GM19035 (cell line): ENCODE measurements around the gene SRMS.
"Not testable (repeated sequence)": the region's sequence is repeated elsewhere in the genome, so short reads cannot be mapped to it uniquely, and the experiment has no call there.

Experiments used
- ATAC-seq: cut with Tn5 transposase; IDR thresholded peaks from one replicate; pipeline ENCODE4 v1.9.1; 2021; ENCODE audit not compliant: unreplicated experiment

SRMS gene

DNA sequence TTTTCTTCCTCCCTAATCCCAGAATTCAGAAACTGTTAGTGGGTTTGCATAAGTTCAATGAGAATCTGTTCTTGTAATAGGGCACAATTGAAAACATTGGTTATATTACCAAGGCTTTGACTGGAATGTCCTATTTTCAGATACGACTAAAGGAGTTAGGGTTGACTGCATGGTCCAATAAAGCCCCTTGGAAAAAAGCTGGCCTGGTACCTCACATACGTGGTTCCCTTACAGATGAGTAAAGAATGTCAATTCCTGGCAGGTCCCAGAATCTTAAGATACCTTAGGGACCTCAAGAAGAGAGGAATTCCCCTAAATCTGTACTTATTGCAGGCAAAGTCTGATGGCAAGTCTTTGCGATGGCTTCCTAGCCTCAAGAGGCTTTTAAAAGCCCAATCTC lies 22.4 kb downstream of the SRMS start:
- ATAC-seq = no peak

DNA sequence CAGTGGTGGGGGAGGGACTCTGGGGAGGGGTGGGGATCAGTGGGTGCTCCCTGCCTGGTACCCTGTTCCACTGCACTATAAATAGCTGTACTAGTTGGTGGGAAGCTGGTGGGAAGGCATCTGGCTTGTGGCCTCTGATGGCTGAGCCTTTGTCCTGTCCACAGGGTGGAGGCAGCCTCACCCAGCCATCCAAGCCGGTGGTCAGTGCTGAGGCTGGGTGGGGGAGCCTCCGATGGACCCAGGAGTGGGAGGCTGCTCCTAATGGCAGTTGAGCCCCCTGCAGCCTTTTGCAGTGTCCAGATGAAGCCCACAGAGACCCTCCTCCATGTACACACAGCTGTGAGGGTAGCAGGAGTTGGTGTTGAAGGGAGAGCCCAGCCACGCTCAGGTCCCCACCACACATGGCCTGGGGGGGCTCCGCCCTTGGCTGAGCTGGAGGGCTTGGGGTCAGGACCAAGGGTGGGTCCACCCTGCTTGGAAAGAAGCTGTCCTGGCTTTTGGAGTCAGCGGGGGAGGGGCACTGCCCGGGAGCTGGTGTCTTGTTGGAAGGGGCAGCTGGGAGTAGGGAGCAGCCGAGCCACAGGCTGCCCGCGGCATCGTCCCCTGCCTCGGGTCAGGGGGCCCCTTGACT lies 24.5 kb downstream of the SRMS start:
- no peak for ATAC-seq

DNA sequence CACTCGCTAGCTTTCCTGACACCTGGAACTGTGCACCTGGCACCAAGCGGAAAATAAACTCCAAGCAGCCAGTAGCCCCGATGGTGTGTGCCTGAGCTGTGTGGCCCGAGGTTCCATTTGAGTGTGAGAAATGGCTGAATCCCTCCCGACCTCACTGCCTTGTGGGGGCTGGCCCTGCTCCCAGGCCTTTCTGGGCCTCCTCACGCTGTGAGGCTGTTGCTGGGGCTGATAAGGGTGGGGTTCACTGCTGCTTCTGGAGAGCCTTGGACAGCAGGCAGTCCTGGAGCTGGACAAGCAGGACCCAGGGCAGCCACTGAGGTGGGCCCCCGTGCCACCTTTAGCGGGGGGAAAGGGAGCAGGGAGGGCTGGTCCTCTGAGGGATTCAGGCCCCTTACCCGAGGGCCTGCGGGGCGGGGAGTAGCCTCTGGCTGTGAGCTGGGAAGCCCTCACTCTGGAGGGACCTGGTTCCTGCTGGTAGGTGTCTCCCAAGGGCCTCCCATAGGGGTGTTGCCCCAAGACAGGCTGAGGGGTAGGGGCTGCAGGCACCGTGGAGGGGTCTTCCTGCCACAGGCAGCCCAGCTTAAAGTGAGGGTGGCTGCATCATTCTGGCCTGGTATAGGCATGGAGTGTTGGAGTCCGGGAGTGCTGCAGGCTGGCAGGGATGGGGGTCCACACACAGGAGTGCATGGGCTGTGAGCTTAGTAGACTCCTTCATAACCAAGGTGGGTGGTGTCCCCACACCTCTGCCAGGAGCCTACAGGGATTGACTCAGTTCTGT lies 25.3 kb downstream of the SRMS start:
- no peak for ATAC-seq

DNA sequence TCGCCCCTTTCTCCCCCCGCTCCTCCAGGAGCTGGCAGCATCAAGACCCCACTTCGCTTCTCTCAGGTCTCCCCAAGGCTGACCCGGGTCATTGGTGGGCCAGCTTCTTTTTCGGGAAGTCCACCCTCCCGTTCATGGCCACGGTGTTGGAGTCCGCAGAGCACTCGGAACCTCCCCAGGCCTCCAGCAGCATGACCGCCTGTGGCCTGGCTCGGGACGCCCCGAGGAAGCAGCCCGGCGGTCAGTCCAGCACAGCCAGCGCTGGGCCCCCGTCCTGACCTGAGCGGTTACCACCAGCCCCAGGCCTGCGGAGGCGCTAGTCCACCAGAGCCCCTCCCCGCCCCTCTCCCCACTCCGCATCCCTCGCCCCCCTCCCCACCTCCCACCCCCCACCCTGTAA lies 25.9 kb downstream of the SRMS start:
- ATAC-seq = no peak

DNA sequence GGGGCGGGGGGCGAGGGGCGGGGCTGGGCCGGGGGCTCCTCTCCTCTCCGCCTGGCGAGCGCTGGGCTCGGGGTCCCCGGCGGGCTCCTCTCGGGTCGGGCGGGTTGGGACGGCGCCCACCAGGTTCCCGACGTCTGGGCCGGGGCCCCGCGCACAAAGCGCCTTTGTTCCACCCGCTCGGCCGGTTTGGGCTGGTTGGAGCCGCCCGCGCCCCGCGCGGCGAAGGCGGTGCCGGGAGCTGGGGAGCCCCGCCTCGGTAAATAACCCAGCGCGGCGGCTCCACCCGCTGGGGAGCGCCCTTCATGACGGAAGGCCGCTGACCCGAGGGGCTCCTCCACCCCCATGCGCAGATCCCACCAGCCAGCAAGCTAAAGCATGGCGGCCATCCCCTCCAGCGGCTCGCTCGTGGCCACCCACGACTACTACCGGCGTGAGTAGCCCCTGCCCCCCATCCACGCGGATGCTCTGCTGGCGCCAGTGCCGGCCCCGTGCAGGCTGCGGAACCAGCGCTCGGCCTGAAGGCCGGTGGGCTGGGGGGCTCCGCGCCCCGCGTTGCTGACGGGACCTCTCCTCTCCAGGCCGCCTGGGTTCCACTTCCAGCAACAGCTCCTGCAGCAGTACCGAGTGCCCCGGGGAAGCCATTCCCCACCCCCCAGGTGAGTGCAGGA lies 26.5 kb downstream of the SRMS start:
- peak; percentile 44 for ATAC-seq

DNA sequence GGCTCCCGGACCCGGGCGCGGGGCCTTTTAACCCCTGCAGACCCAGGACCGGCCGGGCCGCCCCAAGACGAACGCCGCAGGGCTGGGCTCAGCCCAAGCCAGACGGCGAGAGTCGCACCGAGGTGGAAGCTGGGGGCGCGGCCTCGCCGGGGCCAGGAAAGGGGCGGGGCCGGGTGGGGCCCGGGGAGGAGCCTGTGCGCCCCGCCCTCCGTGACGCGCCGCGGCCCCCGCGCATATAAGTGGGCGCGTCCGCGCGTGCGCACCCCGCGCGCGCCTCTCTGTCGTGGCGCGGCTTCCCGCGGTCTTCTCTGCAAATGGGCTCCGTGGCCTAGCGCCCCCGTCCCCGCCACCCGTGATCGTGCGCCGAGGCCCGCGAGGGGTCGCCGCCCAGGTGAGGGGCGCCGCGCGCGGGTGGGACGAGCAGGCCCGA lies 27.0 kb downstream of the SRMS start, which contains the start of gene PPDPF:
PPDPF (plus strand) TSS at position 262 of the 430 bp plus-strand sequence. CDS start 544 bp downstream, outside the sequence.
- peak; percentile 76 for ATAC-seq

DNA sequence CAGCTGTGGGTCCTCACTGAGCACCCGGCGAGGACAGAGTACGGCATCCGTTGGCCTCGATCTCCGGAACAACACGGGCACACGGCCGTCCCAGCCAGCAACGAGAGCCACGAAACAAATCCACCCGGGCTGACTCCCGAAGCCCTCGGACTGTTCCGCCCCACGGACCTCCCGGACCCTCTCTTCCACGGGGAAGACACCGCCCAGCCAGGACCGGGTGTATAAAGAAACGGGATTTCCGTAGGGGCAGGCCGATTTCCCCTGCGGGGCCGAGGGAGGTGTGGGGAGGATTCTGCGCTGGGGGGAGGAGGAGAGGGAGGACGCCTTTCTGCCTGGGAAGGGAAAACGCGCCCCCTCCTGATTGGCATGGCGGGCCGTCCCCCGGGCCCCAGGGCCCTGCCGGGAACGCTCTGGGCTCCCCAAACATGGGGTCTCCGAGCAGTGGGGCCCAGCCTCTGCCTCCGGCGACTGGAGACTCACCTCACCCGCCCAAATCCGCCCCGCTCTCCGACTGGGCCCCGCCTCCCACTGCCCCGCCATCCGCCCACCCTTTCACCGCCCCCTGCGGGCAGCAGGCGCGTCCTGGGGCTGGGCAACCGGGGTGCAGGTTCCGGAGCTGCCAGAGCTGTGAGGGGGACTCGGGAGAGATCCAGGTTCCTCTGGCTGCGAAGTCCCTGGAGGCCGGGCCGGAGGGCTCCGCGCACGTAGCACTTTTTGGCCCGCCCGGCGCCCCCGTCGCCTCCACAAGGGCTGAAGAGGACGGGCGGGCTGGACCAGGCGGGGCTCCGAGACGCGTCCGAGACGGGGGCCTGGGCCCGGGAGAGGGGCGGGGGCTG lies 27.7 kb downstream of the SRMS start:
- ATAC-seq = peak; percentile 45

- ATAC-seq = no peak
Observed at GRCh38 chr20:63518946-63519667, 28.4 kb downstream of the SRMS start.

DNA sequence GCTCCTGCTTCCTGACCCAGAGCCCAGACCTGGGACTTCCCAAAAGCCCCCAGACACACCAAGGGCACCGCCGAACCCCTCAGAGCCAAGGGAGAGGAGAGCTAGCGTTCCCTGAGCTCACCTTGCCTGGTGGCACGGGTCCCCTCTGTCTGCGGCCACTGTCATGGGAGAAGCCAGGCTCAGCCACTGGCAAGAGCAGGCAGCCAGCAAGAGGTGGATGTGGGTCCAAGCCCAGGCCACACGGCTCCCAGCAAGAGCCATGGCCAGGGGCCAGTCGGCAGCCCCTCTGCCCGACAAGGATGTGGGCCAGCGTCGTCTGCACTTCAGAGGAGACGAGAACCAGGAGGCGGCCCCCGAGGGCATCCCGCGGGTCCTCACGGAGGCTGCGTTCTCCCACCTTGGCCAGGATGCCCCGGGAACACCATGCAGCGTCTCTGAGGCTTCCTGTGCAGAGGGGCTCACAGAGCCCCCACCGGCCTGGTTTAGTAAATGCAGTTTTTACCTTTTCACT lies 29.1 kb downstream of the SRMS start:
- ATAC-seq = no peak

DNA sequence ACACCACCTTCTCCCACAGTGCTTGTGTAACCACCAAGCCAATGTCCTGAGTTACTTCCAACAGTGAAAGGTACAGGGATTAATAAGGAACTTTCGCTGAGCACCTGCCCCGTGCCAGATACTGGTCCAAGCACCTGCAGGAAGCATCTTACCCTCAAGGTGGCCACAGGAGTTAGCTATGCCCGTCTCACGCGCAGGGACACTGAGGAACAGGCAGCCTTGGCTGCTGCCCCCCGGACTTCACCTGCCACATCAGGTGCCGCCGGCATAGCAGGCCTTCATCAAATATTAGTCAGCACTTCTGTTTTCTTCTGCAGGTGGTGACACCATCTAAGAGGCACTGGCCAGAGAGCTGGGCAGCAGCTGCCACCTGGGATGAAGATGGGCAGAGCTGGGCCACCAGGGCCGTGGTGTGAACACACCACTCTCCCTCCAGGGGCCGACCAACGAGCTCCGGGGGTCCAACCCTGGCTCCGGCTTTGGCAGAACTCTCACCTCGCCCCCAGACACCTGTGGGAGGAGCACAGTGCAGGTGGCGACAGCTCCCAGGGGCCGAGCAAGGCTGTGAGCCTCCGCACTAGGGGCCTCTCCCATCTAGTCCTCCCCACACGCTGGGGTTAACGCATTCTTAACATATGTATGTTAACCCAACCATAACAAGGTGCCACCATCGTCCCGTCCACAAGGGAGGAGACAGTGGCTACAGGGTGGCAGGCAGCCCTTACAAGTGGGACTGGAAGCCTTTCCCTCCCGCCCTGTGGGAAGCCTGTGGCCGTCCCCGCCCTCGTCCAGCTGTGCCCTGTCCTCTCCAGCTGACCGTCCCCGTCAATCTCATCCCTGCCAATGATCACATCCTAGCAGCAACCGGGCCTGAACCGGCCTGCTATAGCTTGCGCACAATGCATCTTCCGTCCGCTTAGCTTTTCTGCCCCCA lies 29.9 kb downstream of the SRMS start:
- no peak for ATAC-seq

DNA sequence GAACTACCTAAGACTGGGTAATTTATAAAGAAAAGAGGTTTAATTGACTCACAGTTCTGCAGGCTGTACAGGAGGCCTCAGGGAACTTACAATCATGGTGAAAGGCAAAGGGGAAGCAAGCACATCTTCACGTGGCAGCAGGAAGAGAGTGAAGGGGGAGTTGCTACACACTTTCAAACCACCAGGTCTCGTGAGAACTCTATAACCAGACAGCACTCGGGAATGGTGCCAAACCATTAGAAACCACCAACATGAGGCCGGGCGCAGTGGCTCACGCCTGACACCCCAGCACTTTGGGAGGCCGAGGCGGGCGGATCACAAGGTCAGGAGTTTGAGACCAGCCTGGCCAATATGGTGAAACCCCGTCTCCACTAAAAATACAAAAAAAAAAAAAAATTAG lies 33.0 kb downstream of the SRMS start:
- not testable (repeated sequence) for ATAC-seq

- no peak for ATAC-seq
Observed at GRCh38 chr20:63513207-63513606, 34.3 kb downstream of the SRMS start.

- no peak for ATAC-seq
Observed at GRCh38 chr20:63509088-63509564, 38.4 kb downstream of the SRMS start.

DNA sequence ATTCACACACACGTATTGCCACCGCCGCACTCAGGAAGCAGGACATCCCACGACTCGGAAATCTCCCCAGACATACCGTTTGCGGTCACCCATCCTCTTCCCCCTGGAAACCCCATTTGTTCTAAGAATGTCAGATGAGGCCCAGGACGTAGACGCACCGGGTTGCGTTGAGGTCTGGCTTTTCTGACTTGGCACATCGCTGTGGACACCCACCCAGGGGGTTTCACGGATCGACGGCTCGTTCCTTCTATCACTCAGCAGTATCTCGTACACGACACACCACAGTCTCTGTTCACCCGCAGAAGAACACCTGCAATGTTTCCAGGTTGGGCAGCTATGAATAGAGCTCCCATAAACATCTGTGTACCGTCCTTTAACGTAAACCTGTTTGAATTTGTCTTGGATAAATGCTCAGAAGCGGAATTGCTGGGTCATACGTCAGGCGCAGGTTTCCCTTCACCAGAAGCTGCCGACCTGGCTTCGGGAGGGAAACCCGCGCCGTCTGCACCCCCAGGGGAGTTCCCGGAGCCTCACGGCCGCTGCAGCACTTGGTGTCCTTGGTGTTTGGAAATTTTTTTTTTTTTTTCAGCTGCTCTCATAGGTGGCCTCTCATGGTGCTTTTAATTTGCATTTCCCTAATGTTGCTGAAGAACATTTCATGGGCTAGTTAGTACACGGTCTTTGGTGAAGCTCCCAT lies 39.3 kb downstream of the SRMS start:
- no peak for ATAC-seq

DNA sequence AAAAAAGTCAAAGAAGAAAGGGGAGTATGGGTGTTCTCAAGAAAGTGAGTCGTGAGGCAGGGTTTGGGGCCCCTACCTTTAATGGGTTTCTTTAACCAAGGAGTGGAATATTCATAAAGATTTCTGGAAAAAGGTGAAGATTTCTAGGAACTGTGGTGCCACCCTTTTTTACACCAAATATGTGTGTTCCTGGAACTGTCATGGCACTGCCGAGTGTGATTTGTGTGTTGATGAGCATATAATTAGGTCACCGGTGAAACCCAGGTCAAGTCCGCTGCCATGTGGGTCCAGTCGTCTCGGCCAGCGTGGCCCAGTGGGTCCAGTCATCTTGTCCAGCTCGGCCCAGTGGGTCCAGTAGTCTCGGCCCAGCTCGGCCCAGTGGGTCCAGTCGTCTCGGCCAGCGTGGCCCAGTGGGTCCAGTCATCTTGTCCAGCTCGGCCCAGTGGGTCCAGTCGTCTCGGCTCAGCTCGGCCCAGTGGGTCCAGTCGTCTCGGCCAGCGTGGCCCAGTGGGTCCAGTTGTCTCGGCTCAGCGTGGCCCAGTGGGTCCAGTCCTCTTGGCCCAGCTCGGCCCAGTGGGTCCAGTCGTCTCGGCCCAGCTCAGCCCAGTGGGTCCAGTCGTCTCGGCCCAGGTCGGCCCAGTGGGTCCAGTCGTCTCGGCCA lies 40.3 kb downstream of the SRMS start:
- no peak for ATAC-seq

DNA sequence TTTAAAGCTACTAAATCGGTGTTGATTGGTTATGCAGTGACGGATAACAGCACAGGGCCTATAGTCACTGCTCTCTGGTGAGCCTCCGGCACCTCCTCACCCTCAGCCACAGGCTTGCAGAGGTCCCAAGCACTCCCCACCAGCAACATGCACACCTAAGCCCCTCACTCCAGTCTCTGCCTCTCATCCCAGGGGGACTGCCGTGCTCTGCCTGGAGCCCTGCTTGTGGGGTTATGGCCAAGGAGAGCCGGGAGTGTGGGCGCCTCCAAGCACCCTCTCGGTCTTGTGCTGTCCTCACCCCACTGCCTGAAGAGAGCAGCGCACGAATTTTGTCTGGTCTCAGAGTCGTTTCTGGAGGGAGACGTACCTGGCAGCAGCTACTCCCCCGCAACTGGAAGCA lies 41.8 kb downstream of the SRMS start:
- ATAC-seq = no peak

GRCh38 chr20:63505281-63505680 lies 42.3 kb downstream of the SRMS start:
- no peak for ATAC-seq

- ATAC-seq = no peak
Observed at GRCh38 chr20:63504642-63505041, 42.9 kb downstream of the SRMS start.
